Subcutaneous adipose tissue (tissue), 4 donors: ENCODE measurements around the gene MANBA. TPM values are rescaled to one million over a fixed set of nuclear protein-coding genes. Genes with fewer than 3 reads are reported as not detected.

Experiments used
- total RNA-seq, 4 donors: library from RNA; depleted of rRNA; stranded (reverse); fragments of >200 nt; gene quantifications; one replicate each; pipeline ENCODE4 v1.1.0, GENCODE V29; 2016
- TF ChIP-seq, protein P1 (sequence below): fragments of 450-650 bp; IDR thresholded peaks from one replicate; pipeline ENCODE4 v1.5.1; 2016; ENCODE audit warnings: low read depth, mild to moderate bottlenecking, control low read depth, antibody characterized with exemption, moderate library complexity

Gene MANBA
- total RNA-seq, 4 donors from 2014 or later, result 26.8 to 97.2 (median 47.0) TPM

DNA sequence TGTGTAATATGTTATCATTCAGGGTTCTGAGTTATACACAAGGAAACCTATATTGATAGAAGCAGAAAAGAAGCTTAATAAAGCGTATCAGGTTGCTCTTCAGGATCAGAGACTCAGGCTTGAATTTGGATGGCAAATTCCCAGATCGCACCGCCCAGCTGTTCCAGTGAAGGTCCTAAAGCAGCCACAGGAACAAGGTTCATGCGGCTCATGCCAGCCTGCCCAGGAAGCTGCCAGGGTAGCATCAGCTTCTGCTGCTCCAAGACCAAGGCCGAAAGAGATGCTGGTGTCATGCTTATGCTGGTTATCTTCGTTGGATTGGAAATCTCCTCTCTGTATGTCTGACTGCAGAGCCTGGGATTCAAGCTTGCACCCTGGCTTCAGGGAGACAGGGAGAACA is 127.7 kb downstream of the MANBA start:
- TF ChIP-seq, protein P1, sequence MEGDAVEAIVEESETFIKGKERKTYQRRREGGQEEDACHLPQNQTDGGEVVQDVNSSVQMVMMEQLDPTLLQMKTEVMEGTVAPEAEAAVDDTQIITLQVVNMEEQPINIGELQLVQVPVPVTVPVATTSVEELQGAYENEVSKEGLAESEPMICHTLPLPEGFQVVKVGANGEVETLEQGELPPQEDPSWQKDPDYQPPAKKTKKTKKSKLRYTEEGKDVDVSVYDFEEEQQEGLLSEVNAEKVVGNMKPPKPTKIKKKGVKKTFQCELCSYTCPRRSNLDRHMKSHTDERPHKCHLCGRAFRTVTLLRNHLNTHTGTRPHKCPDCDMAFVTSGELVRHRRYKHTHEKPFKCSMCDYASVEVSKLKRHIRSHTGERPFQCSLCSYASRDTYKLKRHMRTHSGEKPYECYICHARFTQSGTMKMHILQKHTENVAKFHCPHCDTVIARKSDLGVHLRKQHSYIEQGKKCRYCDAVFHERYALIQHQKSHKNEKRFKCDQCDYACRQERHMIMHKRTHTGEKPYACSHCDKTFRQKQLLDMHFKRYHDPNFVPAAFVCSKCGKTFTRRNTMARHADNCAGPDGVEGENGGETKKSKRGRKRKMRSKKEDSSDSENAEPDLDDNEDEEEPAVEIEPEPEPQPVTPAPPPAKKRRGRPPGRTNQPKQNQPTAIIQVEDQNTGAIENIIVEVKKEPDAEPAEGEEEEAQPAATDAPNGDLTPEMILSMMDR, result no peak

DNA sequence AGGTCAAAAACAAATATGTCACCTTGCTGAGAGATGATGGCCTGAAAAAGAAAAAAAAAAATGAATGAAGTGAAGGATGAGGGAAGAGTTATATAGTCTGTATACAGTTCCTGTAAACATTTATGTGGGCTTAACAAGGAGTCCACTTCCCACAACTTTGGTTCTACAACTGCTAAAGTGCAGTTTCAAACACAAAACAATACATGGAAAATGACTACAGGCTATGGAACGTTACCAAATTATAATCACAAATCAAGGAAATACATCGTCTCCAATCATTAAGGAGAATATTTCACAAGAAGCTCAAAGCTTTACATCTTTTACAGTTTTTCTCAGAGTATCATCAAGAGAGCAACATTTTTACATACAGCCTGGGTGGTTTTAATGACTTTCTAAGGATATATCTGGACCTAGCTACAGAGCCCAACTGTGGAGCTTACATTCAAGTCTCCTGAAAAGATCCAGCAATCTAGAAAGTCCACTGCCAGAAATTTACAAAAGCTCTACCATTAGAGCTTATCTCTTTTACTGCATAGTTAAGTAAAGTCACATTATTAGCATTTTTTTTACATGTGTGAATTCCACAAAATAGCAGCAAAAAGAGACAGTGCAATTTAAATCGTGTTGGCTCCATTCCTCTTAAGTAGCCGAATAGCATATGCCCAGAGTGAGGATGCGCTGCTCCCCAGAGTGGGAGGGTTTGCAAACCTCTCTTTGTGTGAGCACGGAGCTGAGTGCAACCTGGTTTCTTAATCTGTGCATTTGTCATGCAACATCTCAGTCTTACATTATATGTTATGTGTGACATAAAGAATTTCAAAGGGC is 128.3 kb downstream of the MANBA start:
- TF ChIP-seq, protein P1, result no peak

DNA sequence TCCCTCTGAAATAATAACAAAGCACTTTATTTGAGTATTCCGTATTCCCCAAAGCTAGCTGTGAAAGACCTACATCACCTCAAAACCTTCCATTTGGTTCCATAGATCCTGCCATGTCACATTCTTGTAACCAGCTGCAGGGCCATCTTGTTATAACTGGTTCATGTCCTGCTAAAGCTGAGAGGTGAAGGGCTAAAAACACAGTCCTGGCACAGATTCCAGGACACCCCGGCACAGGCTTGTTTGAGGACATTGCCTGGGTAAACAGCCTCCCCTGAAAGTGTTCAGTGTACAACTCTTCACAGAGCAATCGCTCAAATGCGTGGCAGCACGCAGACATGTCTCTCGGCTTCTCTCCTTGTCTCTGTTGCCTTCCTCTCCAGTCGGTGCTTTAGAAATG is 129.2 kb downstream of the MANBA start:
- TF ChIP-seq, protein P1, result no peak

DNA sequence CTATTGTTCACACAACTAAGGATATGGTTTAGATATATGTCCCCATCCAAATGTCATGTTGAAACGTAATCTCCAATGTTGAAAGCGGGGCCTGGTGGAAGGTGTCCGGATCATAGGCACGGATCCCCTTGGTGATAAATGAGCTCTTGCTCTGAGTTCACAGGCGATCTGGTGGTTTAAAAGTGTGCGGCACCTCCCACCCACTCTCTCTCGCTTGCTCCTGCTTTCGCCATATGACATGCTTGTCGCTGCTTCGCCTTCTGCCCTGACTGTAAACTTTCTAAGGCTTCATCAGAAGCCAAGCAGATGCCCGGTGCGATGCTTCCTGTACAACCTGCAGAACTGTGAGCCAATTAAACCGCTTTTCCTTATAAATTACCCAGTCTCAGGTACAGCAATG is 131.1 kb downstream of the MANBA start:
- TF ChIP-seq, protein P1, result no peak

DNA sequence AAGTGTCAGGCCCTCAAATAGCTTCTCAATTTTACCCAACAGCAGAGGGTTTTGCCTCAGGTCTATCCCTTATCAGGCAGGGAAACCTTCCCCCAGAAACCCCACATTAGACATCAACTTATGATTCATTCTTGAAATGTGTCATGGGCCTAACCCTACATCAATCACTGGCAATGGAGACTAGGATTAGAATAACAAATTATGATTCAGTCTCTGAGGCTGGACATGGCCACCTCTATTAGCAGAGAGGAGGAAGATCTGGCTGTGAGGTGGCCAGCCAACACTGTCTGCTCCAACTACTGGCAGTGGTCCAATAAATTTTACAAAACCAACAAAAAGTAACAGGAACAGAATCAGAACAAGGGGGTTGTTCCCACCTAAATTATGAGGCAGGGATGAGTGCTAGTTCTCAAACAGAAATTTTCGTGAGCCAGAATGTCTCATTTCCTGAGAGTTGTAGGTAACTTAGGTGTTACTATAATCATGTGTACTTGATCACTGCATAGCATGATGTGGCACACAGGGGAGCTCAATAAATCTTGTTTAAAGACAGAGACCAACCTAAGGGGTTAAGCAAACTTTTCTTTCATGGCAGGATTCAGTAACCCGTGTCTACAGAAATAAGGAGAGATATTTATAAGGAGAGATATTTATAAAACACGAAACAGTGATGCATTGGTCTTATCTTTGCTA is 132.8 kb downstream of the MANBA start:
- TF ChIP-seq, protein P1, result no peak

- TF ChIP-seq, protein P1, result no peak
These were observed 135.4 kb downstream of the MANBA start for GRCh38 chr4:102625232-102625930.

- TF ChIP-seq, protein P1, result no peak
These were observed 136.3 kb downstream of the MANBA start for GRCh38 chr4:102624505-102624904.
